Femur (tissue), 1 donor: ENCODE measurements around the gene PRDX1.
A peak's percentile ranks its signal among the peaks of the same experiment; 100 is the strongest.

Source experiments
- DNase-seq: peaks from one replicate; pipeline ENCODE4 v3.0.0-alpha.2; 2017

PRDX1 gene

GRCh38 chr1:45521413-45522323 lies at the start of gene PRDX1:
TSS of gene PRDX1 (minus strand) at chr1:45521884. CDS start at chr1:45519043, 2,841 bp downstream.
- DNase-seq = peak; percentile 98

GRCh38 chr1:45570631-45571030 lies 48.9 kb upstream of the PRDX1 start:
- no peak for DNase-seq

- peak; percentile 79 for DNase-seq
Observed at GRCh38 chr1:45569962-45570581, 48.4 kb upstream of the PRDX1 start.

- no peak for DNase-seq
Observed at GRCh38 chr1:45569571-45569961, 47.9 kb upstream of the PRDX1 start.

- DNase-seq = no peak
Observed at GRCh38 chr1:45568421-45568820, 46.7 kb upstream of the PRDX1 start.

- DNase-seq = no peak
Observed at GRCh38 chr1:45567911-45568310, 46.2 kb upstream of the PRDX1 start.

- DNase-seq = no peak
Observed at GRCh38 chr1:45566722-45567121, 45.0 kb upstream of the PRDX1 start.

GRCh38 chr1:45563843-45564242 lies 42.2 kb upstream of the PRDX1 start:
- no peak for DNase-seq

- no peak for DNase-seq
Observed at GRCh38 chr1:45557422-45557944, 35.8 kb upstream of the PRDX1 start.

GRCh38 chr1:45554198-45554597 lies 32.5 kb upstream of the PRDX1 start:
- no peak for DNase-seq

- no peak for DNase-seq
Observed at GRCh38 chr1:45552331-45552730, 30.6 kb upstream of the PRDX1 start.

- no peak for DNase-seq
Observed at GRCh38 chr1:45551684-45552083, 30.0 kb upstream of the PRDX1 start.

GRCh38 chr1:45550401-45551351 lies 29.0 kb upstream of the PRDX1 start, which contains the start of gene AKR1A1:
TSS of gene AKR1A1 (plus strand) at chr1:45550826. CDS start at chr1:45561795, 10,969 bp downstream.
- DNase-seq = peak; percentile 92

- DNase-seq = no peak
Observed at GRCh38 chr1:45545553-45546310, 24.0 kb upstream of the PRDX1 start.

- DNase-seq = no peak
Observed at GRCh38 chr1:45545019-45545493, 23.4 kb upstream of the PRDX1 start.

GRCh38 chr1:45544530-45544929 lies 22.8 kb upstream of the PRDX1 start:
- DNase-seq = no peak

GRCh38 chr1:45543581-45544417 lies 22.1 kb upstream of the PRDX1 start:
- DNase-seq = peak; percentile 82

GRCh38 chr1:45542591-45542990 lies 20.9 kb upstream of the PRDX1 start:
- DNase-seq = no peak

GRCh38 chr1:45541193-45541592 lies 19.5 kb upstream of the PRDX1 start:
- DNase-seq = no peak

GRCh38 chr1:45536886-45537285 lies 15.2 kb upstream of the PRDX1 start:
- no peak for DNase-seq
